Thoracic aorta (tissue), 2 donors: ENCODE results near the gene LAMA4. TPM values are rescaled to one million over a fixed set of nuclear protein-coding genes. Genes with fewer than 3 reads are reported as not detected.

Experiments
- ATAC-seq: fragments of 150-250 bp; one replicate; pipeline ENCODE4 v1.8.0; 2017; ENCODE audit warnings: low read depth; ENCODE audit not compliant: insufficient number of reproducible peaks, low FRiP score
- DNase-seq: peaks from one replicate; pipeline ENCODE4 v3.0.0-alpha.2; 2020; ENCODE audit warnings: low spot score
- H3K27ac ChIP-seq, 2 donors: fragments of 200-600 bp; sonication (generic); 1 replicate in 1 of 2; 2 replicates in 1 of 2; pipeline ENCODE4 v1.5.1; 2016; ENCODE audit warnings: mild to moderate bottlenecking in 2 of 2, moderate library complexity in 2 of 2
- H3K27me3 ChIP-seq: fragments of 200-600 bp; sonication (generic); replicated peaks from 2 replicates; pipeline ENCODE4 v1.6.0; 2016; ENCODE audit warnings: mild to moderate bottlenecking; ENCODE audit not compliant: insufficient read depth
- H3K36me3 ChIP-seq: fragments of 200-600 bp; sonication (generic); one replicate; pipeline ENCODE4 v1.5.1; 2016
- H3K4me1 ChIP-seq, 2 donors: fragments of 200-600 bp; sonication (generic); 1 replicate in 1 of 2; 2 replicates in 1 of 2; pipeline versions ENCODE4 v1.5.1 to v1.6.0; 2016; ENCODE audit warnings: low read depth in 2 of 2, mild to moderate bottlenecking in 1 of 2; ENCODE audit not compliant: control insufficient read depth in 1 of 2
- H3K4me3 ChIP-seq: fragments of 200-600 bp; sonication (generic); 2 replicates; pipeline ENCODE4 v1.5.1; 2016; ENCODE audit warnings: mild to moderate bottlenecking
- H3K9me3 ChIP-seq: fragments of 200-600 bp; sonication (generic); 2 replicates; pipeline ENCODE4 v1.5.1; 2016
- CTCF ChIP-seq: fragments of 200-600 bp; sonication (generic); IDR thresholded peaks from one replicate; pipeline ENCODE4 v1.5.1; 2019; ENCODE audit warnings: antibody characterized with exemption
- total RNA-seq, 2 donors: library from RNA; depleted of rRNA; stranded (reverse); fragments of >200 nt; gene quantifications; one replicate each; pipeline versions ENCODE4 v1.1.0 to v1.2.3, GENCODE V29; 2016

LAMA4 gene
- total RNA-seq, 2 donors from 2014 or later = 34.9 to 66.7 TPM

- TF ChIP-seq CTCF = no peak
- H3K36me3 ChIP-seq = no peaks in the 10 kb centered on the region
- no peak for DNase-seq
- H3K4me3 ChIP-seq = no peak overlapping the region
- no peaks in the 10 kb centered on the region for H3K27me3 ChIP-seq
- peaks cover 6 to 20% of the 10 kb centered on the region in 2 donors for H3K4me1 ChIP-seq
- H3K9me3 ChIP-seq = no peaks in the 10 kb centered on the region
- ATAC-seq = no peak
- H3K27ac ChIP-seq = no peak overlapping the region
These were observed 64.9 kb downstream of the LAMA4 start for GRCh38 chr6:112189494-112189893.

- H3K36me3 ChIP-seq = no peaks in the 10 kb centered on the region
- no peak for TF ChIP-seq CTCF
- no peak overlapping the region for H3K27ac ChIP-seq
- no peak overlapping the region for H3K4me3 ChIP-seq
- H3K9me3 ChIP-seq = no peaks in the 10 kb centered on the region
- no peak for ATAC-seq
- no peaks in the 10 kb centered on the region for H3K27me3 ChIP-seq
- peaks cover 5 to 14% of the 10 kb centered on the region in 2 donors for H3K4me1 ChIP-seq
- no peak for DNase-seq
These were observed 65.5 kb downstream of the LAMA4 start for GRCh38 chr6:112188906-112189305.

DNA sequence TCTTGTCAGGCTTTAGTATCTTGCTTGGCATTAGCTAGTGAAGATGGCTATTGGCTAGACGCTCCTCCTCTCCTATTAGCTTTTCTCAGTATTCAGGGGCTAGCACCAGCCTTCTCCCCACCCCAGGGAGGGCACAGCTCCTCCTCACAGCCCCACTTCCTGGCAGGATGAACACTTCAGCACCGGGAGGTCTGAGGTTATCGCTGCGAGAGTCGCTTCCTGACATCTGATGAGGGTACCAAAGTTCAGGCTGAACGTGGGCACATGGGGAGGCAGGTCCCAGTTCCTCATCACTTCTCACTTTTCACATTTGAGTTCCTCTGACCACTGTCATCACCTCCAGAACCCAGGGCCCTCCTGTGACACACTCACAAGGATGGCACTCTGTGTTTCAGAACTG is 66.6 kb downstream of the LAMA4 start:
- no peak overlapping the region for H3K27ac ChIP-seq
- DNase-seq (no peak), ATAC-seq (no peak)
- TF ChIP-seq CTCF = no peak
- no peaks in the 10 kb centered on the region for H3K27me3 ChIP-seq
- H3K4me3 ChIP-seq = no peak overlapping the region
- H3K36me3 ChIP-seq = no peaks in the 10 kb centered on the region
- H3K9me3 ChIP-seq = no peaks in the 10 kb centered on the region
- H3K4me1 ChIP-seq = peaks cover 0 to 2% of the 10 kb centered on the region in 2 donors

DNA sequence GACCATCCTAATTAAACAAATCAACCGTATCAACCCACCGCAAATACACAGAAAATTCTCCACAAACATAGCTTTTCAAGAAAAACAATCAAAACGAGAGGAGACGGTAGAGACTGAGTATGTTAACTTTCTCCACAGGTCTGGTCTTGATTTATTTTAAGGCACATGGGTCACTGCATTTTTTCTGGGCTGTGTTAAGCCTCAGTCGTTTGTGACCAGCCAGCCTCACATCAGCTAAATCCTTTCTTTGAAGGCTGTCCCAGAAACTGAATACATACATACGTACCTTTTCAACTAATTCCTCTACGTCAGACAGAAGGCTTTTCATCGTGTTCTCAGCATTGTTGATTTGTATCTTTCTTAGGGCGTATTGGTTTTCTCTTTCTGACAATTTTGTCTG is 69.4 kb downstream of the LAMA4 start:
- ATAC-seq = no peak
- no peaks in the 10 kb centered on the region for H3K36me3 ChIP-seq
- no peak overlapping the region for H3K27ac ChIP-seq

DNA sequence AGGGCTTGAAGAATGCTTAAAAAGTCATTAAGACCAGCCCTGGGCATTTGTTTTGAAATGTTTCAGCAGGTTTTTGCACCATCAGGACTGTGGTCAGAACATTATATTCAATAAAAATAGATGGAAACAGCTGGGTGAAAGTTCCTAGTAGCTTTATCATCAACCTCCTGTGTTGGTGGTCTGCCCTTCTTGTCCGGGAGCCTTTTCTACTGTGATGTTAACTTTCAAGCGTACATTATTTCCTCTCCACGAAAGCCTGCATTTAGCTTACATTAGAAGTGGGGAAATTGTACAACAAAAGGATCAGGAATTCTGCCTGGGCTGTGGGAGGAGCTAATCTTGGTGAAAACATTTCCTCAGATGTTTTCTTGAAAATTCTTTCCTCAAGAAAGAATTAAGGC is 71.1 kb downstream of the LAMA4 start:
- no peaks in the 10 kb centered on the region for H3K36me3 ChIP-seq
- DNase-seq (no peak), ATAC-seq (no peak)
- no peak for TF ChIP-seq CTCF
- no peaks in the 10 kb centered on the region for H3K4me1 ChIP-seq
- H3K4me3 ChIP-seq = no peak overlapping the region
- H3K27ac ChIP-seq = no peak overlapping the region
- no peaks in the 10 kb centered on the region for H3K9me3 ChIP-seq
- no peaks in the 10 kb centered on the region for H3K27me3 ChIP-seq

More for the DNA sequence above, 69.4 kb downstream of the LAMA4 start:
- TF ChIP-seq CTCF = no peak
- no peak for DNase-seq
- Histone ChIP-seq H3K27me3 (no peaks in the 10 kb centered on the region), H3K4me3 (no peak overlapping the region), H3K9me3 (no peaks in the 10 kb centered on the region), H3K4me1 (no peaks in the 10 kb centered on the region)
